Measurements from ENCODE around the gene RAB7B.

The RAB7B gene

DNA sequence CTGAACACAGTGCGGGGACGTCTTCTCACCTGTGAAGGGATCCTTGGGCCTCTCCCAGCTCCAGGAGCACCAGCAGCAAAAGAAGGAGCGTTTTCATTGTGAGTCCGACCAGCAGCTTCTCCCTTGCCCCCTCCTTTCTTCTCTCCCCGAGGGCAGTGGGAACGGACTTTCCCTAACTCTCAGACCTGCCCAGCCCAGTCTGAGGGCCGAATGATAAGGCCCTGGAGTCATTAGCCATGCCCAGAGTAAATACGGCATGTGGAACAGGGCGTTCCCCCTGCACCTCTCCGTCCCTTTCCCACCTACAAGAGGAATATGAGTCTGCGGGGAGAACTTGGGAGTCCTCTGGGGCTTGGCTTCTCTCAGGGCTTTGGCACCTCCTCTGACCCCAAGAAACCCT is 20.5 kb upstream of the RAB7B start, which contains the start of gene CTSE:
Gene CTSE, minus strand, starts transcription at position 201 of the 400 bp plus-strand sequence. Its CDS starts 104 bp downstream, at position 97.
- 98% methylated on average over 8 of the region's 11 CpGs for WGBS (ENCODE audit: insufficient coverage)
- CTCF ChIA-PET, result interaction anchor here (0.8 to 1.7 kb wide), 7 partner anchors 9 to 85 kb away, joined by 3 to 6 read pairs (median 4); no protein-coding TSS in a partner anchor
- POLR2A ChIA-PET, result no interaction called here
- Histone ChIP-seq H3K27ac (ENCODE audit: insufficient read depth in 1 of 2, low read depth in 1 of 2, low read length in 2 of 2, poor library complexity in 1 of 2, severe bottlenecking in 2 of 2) (no peak within 1 kb of the TSS), H3K27me3 (replicated peaks in 2 of 5; ENCODE audit: control insufficient read depth in 4 of 5, insufficient read depth in 5 of 5, low read length in 4 of 5) (no peaks in the 10 kb centered on the region), H3K9me3 (ENCODE audit: control extremely low read depth in 1 of 5, control insufficient read depth in 4 of 5, insufficient read depth in 2 of 5, low read depth in 1 of 5, low read length in 4 of 5) (peaks cover 0 to 9% (median 0%) of the 10 kb centered on the region in 5 experiments), H3K36me3 (ENCODE audit: control insufficient read depth in 4 of 4, insufficient read depth in 4 of 4, low read length in 3 of 4) (no peaks in the 10 kb centered on the region), H3K4me1 (ENCODE audit: control extremely low read depth in 1 of 4, control insufficient read depth in 4 of 4, insufficient read depth in 4 of 4, low read length in 3 of 4) (peaks cover 0 to 13% (median 1%) of the 10 kb centered on the region in 4 experiments), H3K4me3 (ENCODE audit: control insufficient read depth in 1 of 7, extremely low read depth in 1 of 7, insufficient read depth in 4 of 7, low read depth in 2 of 7, low read length in 6 of 7) (no peak within 1 kb of the TSS)
- no peak for DNase-seq

DNA sequence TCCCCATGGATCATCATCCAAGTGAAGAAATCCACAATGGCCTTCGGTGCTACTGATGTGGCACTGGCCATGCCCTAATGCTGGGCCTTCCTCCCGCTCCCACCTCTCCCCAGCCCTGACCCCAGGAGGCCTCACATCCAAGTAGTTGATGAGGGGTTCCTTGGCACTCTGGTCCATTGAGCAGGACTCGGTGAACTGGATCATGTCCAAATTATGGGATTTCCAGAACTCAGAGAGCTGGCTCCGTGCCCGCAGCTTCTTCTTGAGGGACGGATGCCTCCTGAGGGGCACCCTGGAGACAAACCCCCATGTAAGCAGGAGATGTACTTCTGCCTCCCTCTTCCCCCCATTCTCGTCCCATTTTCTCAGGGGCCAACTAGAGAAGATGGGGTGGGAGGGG is 19.6 kb upstream of the RAB7B start:
- ChIA-PET CTCF (interaction anchor here (0.8 to 1.7 kb wide), 7 partner anchors 9 to 86 kb away, joined by 3 to 6 read pairs (median 4); no protein-coding TSS in a partner anchor), POLR2A (no interaction called here)
- Histone ChIP-seq H3K36me3 (ENCODE audit: control insufficient read depth in 4 of 4, insufficient read depth in 4 of 4, low read length in 3 of 4) (no peaks in the 10 kb centered on the region), H3K4me3 (ENCODE audit: control insufficient read depth in 1 of 7, extremely low read depth in 1 of 7, insufficient read depth in 4 of 7, low read depth in 2 of 7, low read length in 6 of 7) (no peak overlapping the region), H3K4me1 (ENCODE audit: control extremely low read depth in 1 of 4, control insufficient read depth in 4 of 4, insufficient read depth in 4 of 4, low read length in 3 of 4) (peaks cover 0 to 13% (median 1%) of the 10 kb centered on the region in 4 experiments), H3K27me3 (replicated peaks in 2 of 5; ENCODE audit: control insufficient read depth in 4 of 5, insufficient read depth in 5 of 5, low read length in 4 of 5) (no peaks in the 10 kb centered on the region), H3K9me3 (ENCODE audit: control extremely low read depth in 1 of 5, control insufficient read depth in 4 of 5, insufficient read depth in 2 of 5, low read depth in 1 of 5, low read length in 4 of 5) (peaks cover 0 to 9% (median 0%) of the 10 kb centered on the region in 5 experiments), H3K27ac (ENCODE audit: insufficient read depth in 1 of 2, low read depth in 1 of 2, low read length in 2 of 2, poor library complexity in 1 of 2, severe bottlenecking in 2 of 2) (no peak overlapping the region)
- WGBS (ENCODE audit: insufficient coverage), result 100% methylated on average over 5 of the region's 7 CpGs
- DNase-seq, result no peak

GRCh38 chr1:206021626-206022365 is 18.6 kb upstream of the RAB7B start:
- Histone ChIP-seq H3K27ac (ENCODE audit: insufficient read depth in 1 of 2, low read depth in 1 of 2, low read length in 2 of 2, poor library complexity in 1 of 2, severe bottlenecking in 2 of 2) (no peak overlapping the region), H3K4me1 (ENCODE audit: control extremely low read depth in 1 of 4, control insufficient read depth in 4 of 4, insufficient read depth in 4 of 4, low read length in 3 of 4) (peaks cover 0 to 13% (median 1%) of the 10 kb centered on the region in 4 experiments), H3K36me3 (ENCODE audit: control insufficient read depth in 4 of 4, insufficient read depth in 4 of 4, low read length in 3 of 4) (no peaks in the 10 kb centered on the region), H3K4me3 (ENCODE audit: control insufficient read depth in 1 of 7, extremely low read depth in 1 of 7, insufficient read depth in 4 of 7, low read depth in 2 of 7, low read length in 6 of 7) (no peak overlapping the region), H3K27me3 (replicated peaks in 2 of 5; ENCODE audit: control insufficient read depth in 4 of 5, insufficient read depth in 5 of 5, low read length in 4 of 5) (no peaks in the 10 kb centered on the region), H3K9me3 (ENCODE audit: control extremely low read depth in 1 of 5, control insufficient read depth in 4 of 5, insufficient read depth in 2 of 5, low read depth in 1 of 5, low read length in 4 of 5) (peaks cover 0 to 7% (median 0%) of the 10 kb centered on the region in 5 experiments)
- ChIA-PET CTCF (interaction anchor here (0.8 to 1.2 kb wide), 4 partner anchors 9 to 89 kb away, joined by 3 to 4 read pairs (median 3); no protein-coding TSS in a partner anchor), POLR2A (no interaction called here)
- WGBS (ENCODE audit: insufficient coverage), result 100% methylated on average over 1 of the region's 4 CpGs
- DNase-seq, result no peak

GRCh38 chr1:206021008-206021625 is 17.9 kb upstream of the RAB7B start:
- H3K27ac ChIP-seq (ENCODE audit: insufficient read depth in 1 of 2, low read depth in 1 of 2, low read length in 2 of 2, poor library complexity in 1 of 2, severe bottlenecking in 2 of 2), result no peak overlapping the region
- 98% methylated on average over 9 of the region's 9 CpGs for WGBS (ENCODE audit: insufficient coverage)
- POLR2A ChIA-PET, result no interaction called here

GRCh38 chr1:206020393-206021007 is 17.3 kb upstream of the RAB7B start:
- CTCF ChIA-PET, result interaction anchor here (0.9 to 1.2 kb wide), 4 partner anchors 10 to 90 kb away, joined by 3 to 4 read pairs (median 4); no protein-coding TSS in a partner anchor
- H3K27me3 ChIP-seq (replicated peaks in 2 of 5; ENCODE audit: control insufficient read depth in 4 of 5, insufficient read depth in 5 of 5, low read length in 4 of 5), result no peaks in the 10 kb centered on the region
- 97% methylated on average over 4 of the region's 4 CpGs for WGBS (ENCODE audit: insufficient coverage)

More at GRCh38 chr1:206021008-206021625, 17.9 kb upstream of the RAB7B start:
- DNase-seq, result no peak
- no peaks in the 10 kb centered on the region for H3K36me3 ChIP-seq (ENCODE audit: control insufficient read depth in 4 of 4, insufficient read depth in 4 of 4, low read length in 3 of 4)
- H3K27me3 ChIP-seq (replicated peaks in 2 of 5; ENCODE audit: control insufficient read depth in 4 of 5, insufficient read depth in 5 of 5, low read length in 4 of 5), result no peaks in the 10 kb centered on the region
- H3K4me1 ChIP-seq (ENCODE audit: control extremely low read depth in 1 of 4, control insufficient read depth in 4 of 4, insufficient read depth in 4 of 4, low read length in 3 of 4), result peaks cover 0 to 13% (median 1%) of the 10 kb centered on the region in 4 experiments
- H3K4me3 ChIP-seq (ENCODE audit: control insufficient read depth in 1 of 7, extremely low read depth in 1 of 7, insufficient read depth in 4 of 7, low read depth in 2 of 7, low read length in 6 of 7), result no peak overlapping the region
- H3K9me3 ChIP-seq (ENCODE audit: control extremely low read depth in 1 of 5, control insufficient read depth in 4 of 5, insufficient read depth in 2 of 5, low read depth in 1 of 5, low read length in 4 of 5), result peaks cover 0 to under 1% (median 0%) of the 10 kb centered on the region in 5 experiments
- CTCF ChIA-PET, result interaction anchor here (0.8 to 1.2 kb wide), 5 partner anchors 9 to 90 kb away, joined by 3 to 4 read pairs (median 3); no protein-coding TSS in a partner anchor

GRCh38 chr1:206015071-206015470 is 11.9 kb upstream of the RAB7B start:
- H3K36me3 ChIP-seq (ENCODE audit: control insufficient read depth in 4 of 4, insufficient read depth in 4 of 4, low read length in 3 of 4), result no peaks in the 10 kb centered on the region
- WGBS (ENCODE audit: insufficient coverage), result 33% methylated on average over 1 of the region's 1 CpG
- no peaks in the 10 kb centered on the region for H3K27me3 ChIP-seq (replicated peaks in 2 of 5; ENCODE audit: control insufficient read depth in 4 of 5, insufficient read depth in 5 of 5, low read length in 4 of 5)
- ChIA-PET CTCF (interaction anchor here (0.6 to 3.5 kb wide), 11 partner anchors 12 to 91 kb away, joined by 3 to 12 read pairs (median 3); partner anchors contain the start of gene RAB7B), POLR2A (no interaction called here)
- no peaks in the 10 kb centered on the region for H3K9me3 ChIP-seq (ENCODE audit: control extremely low read depth in 1 of 5, control insufficient read depth in 4 of 5, insufficient read depth in 2 of 5, low read depth in 1 of 5, low read length in 4 of 5)
- no peak overlapping the region for H3K4me3 ChIP-seq (ENCODE audit: control insufficient read depth in 1 of 7, extremely low read depth in 1 of 7, insufficient read depth in 4 of 7, low read depth in 2 of 7, low read length in 6 of 7)
- no peak overlapping the region for H3K27ac ChIP-seq (ENCODE audit: insufficient read depth in 1 of 2, low read depth in 1 of 2, low read length in 2 of 2, poor library complexity in 1 of 2, severe bottlenecking in 2 of 2)
- no peak for DNase-seq
- H3K4me1 ChIP-seq (ENCODE audit: control extremely low read depth in 1 of 4, control insufficient read depth in 4 of 4, insufficient read depth in 4 of 4, low read length in 3 of 4), result peaks cover 18 to 54% (median 36%) of the 10 kb centered on the region in 4 experiments

More at GRCh38 chr1:206020393-206021007, 17.3 kb upstream of the RAB7B start:
- H3K4me3 ChIP-seq (ENCODE audit: control insufficient read depth in 1 of 7, extremely low read depth in 1 of 7, insufficient read depth in 4 of 7, low read depth in 2 of 7, low read length in 6 of 7), result no peak overlapping the region
- no peak overlapping the region for H3K27ac ChIP-seq (ENCODE audit: insufficient read depth in 1 of 2, low read depth in 1 of 2, low read length in 2 of 2, poor library complexity in 1 of 2, severe bottlenecking in 2 of 2)
- no peaks in the 10 kb centered on the region for H3K9me3 ChIP-seq (ENCODE audit: control extremely low read depth in 1 of 5, control insufficient read depth in 4 of 5, insufficient read depth in 2 of 5, low read depth in 1 of 5, low read length in 4 of 5)
- H3K4me1 ChIP-seq (ENCODE audit: control extremely low read depth in 1 of 4, control insufficient read depth in 4 of 4, insufficient read depth in 4 of 4, low read length in 3 of 4), result peaks cover 0 to 14% (median 1%) of the 10 kb centered on the region in 4 experiments
- H3K36me3 ChIP-seq (ENCODE audit: control insufficient read depth in 4 of 4, insufficient read depth in 4 of 4, low read length in 3 of 4), result no peaks in the 10 kb centered on the region
- POLR2A ChIA-PET, result no interaction called here
- DNase-seq, result no peak

Data from common myeloid progenitor, CD34-positive (primary cell).